Lower leg skin (tissue), 4 donors: ENCODE data around the gene ZNF878. TPM values are rescaled to one million over a fixed set of nuclear protein-coding genes. Genes with fewer than 3 reads are reported as not detected.

ENCODE experiments used
- DNase-seq, 2 donors: peaks; one replicate each; pipeline ENCODE4 v3.0.0-alpha.2; 2019; ENCODE audit warnings: low spot score in 2 of 2
- H3K4me3 ChIP-seq: fragments of 200-600 bp; sonication (generic); 2 replicates; pipeline ENCODE4 v1.5.1; 2017; ENCODE audit warnings: mild to moderate bottlenecking, low read depth; ENCODE audit not compliant: poor library complexity, severe bottlenecking
- CTCF ChIP-seq, 3 donors: fragments of 450-650 bp; IDR thresholded peaks; one replicate each; pipeline ENCODE4 v1.5.1; 2016; ENCODE audit warnings: antibody characterized with exemption in 3 of 3, mild to moderate bottlenecking in 3 of 3, moderate library complexity in 2 of 3
- POLR2A ChIP-seq, 2 donors: fragments of 450-650 bp; IDR thresholded peaks; one replicate each; pipeline ENCODE4 v1.6.1; 2016 to 2017; ENCODE audit warnings: antibody characterized with exemption in 2 of 2, mild to moderate bottlenecking in 1 of 2, moderate library complexity in 1 of 2
- WGBS, 2 donors: methylation state at CpG; one replicate each; pipeline ENCODE4 v1.1.5; 2018; 5-methylcytosine and 5-hydroxymethylcytosine counted together
- intact Hi-C: fragments of 100-400 bp; cut with DNase I; formaldehyde crosslinking; loops from one replicate; pipeline ENCODE4 v1.15.0; 2023; ENCODE audit warnings: low total_unique reads
- total RNA-seq, 4 donors: library from RNA; depleted of rRNA; stranded (reverse); fragments of >200 nt; gene quantifications; one replicate each; pipeline ENCODE4 v1.1.0, GENCODE V29; 2016

Gene ZNF878
- total RNA-seq, 4 donors from 2014 or later = 0.29 TPM; not detected in 3

- H3K4me3 ChIP-seq = no peak overlapping the region
- 96% methylated on average over 9 of the region's 9 CpGs for WGBS, 2 donors
- DNase-seq = no peak
- TF ChIP-seq CTCF (IDR thresholded peaks at IDR 0.05) (no peak), POLR2A (IDR thresholded peaks at IDR 0.05) (no peak)
- intact Hi-C loops = no loop called here
Measured at GRCh38 chr19:12015015-12015752, 37.6 kb downstream of the ZNF878 start.

GRCh38 chr19:12000152-12000981 lies 52.4 kb downstream of the ZNF878 start:
- no peak for DNase-seq
- intact Hi-C loops = no loop called here
- 75 to 80% methylated on average over 9 of the region's 9 CpGs for WGBS, 2 donors
- TF ChIP-seq CTCF (IDR thresholded peaks at IDR 0.05) (no peak), POLR2A (IDR thresholded peaks at IDR 0.05) (no peak)
- no peak overlapping the region for H3K4me3 ChIP-seq

GRCh38 chr19:11995174-11995573 lies 57.6 kb downstream of the ZNF878 start:
- 89 to 91% methylated on average over 1 of the region's 1 CpG for WGBS, 2 donors
- intact Hi-C loops = no loop called here
- no peak for TF ChIP-seq POLR2A (IDR thresholded peaks at IDR 0.05)
- TF ChIP-seq CTCF (IDR thresholded peaks at IDR 0.05) = no peak
- no peak for DNase-seq
- H3K4me3 ChIP-seq = no peak overlapping the region

Other genes with a start within 250 kb of the ZNF878 start
- gene ZNF440, start 238.7 kb downstream of the ZNF878 start, total RNA-seq = 10 to 100 TPM; 18.1 to 37.1 (median 29.0) TPM
- gene ZNF439, start 204.2 kb downstream of the ZNF878 start, total RNA-seq = 1 to 10 TPM; 4.3 to 9.0 (median 7.5) TPM
- 1 to 10 TPM; 2.0 to 5.5 (median 3.8) TPM for gene ZNF69, start 165.2 kb downstream of the ZNF878 start, total RNA-seq
- 10 to 100 TPM; 11.9 to 19.3 (median 16.4) TPM for gene ZNF700, start 127.9 kb downstream of the ZNF878 start, total RNA-seq
- 1 to 10 TPM; 1.9 to 7.8 (median 4.3) TPM for gene ZNF763, start 87.9 kb downstream of the ZNF878 start, total RNA-seq
- gene ZNF433, start 17.3 kb downstream of the ZNF878 start, total RNA-seq = 10 to 100 TPM in 2 of 4 donors, 1 to 10 TPM in 2; 8.8 to 13.9 (median 10.1) TPM
- gene ZNF844, start 11.8 kb upstream of the ZNF878 start, total RNA-seq = 10 to 100 TPM; 10.1 to 20.8 (median 14.6) TPM
- gene ZNF20, start 87.4 kb upstream of the ZNF878 start, total RNA-seq = 1 to 10 TPM; 1.5 to 6.1 (median 4.0) TPM
- gene ZNF625, start 103.8 kb upstream of the ZNF878 start, total RNA-seq = 1 to 10 TPM; 1.6 to 9.2 (median 4.0) TPM
- 10 to 100 TPM in 2 of 4 donors, 1 to 10 TPM in 2; 5.4 to 14.5 (median 11.2) TPM for gene ZNF136, start 110.1 kb upstream of the ZNF878 start, total RNA-seq
- 10 to 100 TPM in 3 of 4 donors, 1 to 10 TPM in 1; 8.8 to 15.6 (median 13.0) TPM for gene ZNF44, start 241.9 kb upstream of the ZNF878 start, total RNA-seq